ENCODE data around the gene LILRA5.
"Not testable (repeated sequence)": the region's sequence is repeated elsewhere in the genome, so short reads cannot be mapped to it uniquely, and the experiment has no call there.

DNA sequence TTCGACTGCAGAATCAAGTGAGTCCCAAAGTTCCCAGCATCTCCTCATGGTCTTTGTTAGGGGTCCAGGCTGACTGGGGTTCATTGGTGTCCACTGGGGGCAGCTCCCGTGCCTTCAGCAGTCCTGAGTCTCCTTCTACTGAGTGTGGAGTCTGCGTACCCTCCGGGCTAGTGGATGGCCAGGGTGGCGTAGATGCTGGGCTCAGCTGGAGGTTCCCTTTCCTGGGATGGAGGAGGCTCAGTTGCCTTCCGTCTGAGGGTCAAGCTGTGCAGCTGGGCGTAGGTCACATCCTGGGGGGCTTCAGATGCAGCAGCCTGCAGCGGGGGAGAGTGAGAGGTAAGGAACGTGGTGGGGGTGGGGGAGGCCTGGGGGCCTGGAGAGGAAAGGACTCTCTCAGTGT lies 38.5 kb downstream of the LILRA5 start:
- not testable (repeated sequence) for TF ChIP-seq SUZ12 (IDR thresholded peaks at IDR 0.05; ENCODE audit: extremely low read depth, insufficient read depth, insufficient read length); ZNF274 (IDR thresholded peaks at IDR 0.05; ENCODE audit: low read depth, low read length); YY1 (IDR thresholded peaks at IDR 0.05; ENCODE audit: insufficient read depth, insufficient read length)
